H9 (cell line): ENCODE data around the gene PAQR7. TPM values are rescaled to one million over a fixed set of nuclear protein-coding genes. Genes with fewer than 3 reads are reported as not detected.

Source experiments
- DNase-seq: peaks from one replicate; pipeline ENCODE4 v3.0.0-alpha.2; 2017
- H2AFZ ChIP-seq: one replicate; pipeline ENCODE4 v1.6.1; 2013; ENCODE audit warnings: mild to moderate bottlenecking, low read length, control low read depth, moderate library complexity
- H2AK5ac ChIP-seq: 2 replicates; pipeline ENCODE4 v1.6.1; 2013; ENCODE audit warnings: low read length, control low read depth, mixed read lengths; ENCODE audit not compliant: insufficient read length
- H2BK120ac ChIP-seq: one replicate; pipeline ENCODE4 v1.6.1; 2013; ENCODE audit warnings: low read depth, mild to moderate bottlenecking, low read length, control low read depth, inconsistent platforms; ENCODE audit not compliant: poor library complexity, severe bottlenecking
- H2BK12ac ChIP-seq: 2 replicates; pipeline ENCODE4 v1.6.1; 2013; ENCODE audit warnings: low read length, control low read depth, mixed read lengths, low read depth; ENCODE audit not compliant: insufficient read length
- H2BK15ac ChIP-seq: 2 replicates; pipeline ENCODE4 v1.6.1; 2013; ENCODE audit warnings: low read depth, low read length, control low read depth
- H2BK20ac ChIP-seq: one replicate; pipeline ENCODE4 v1.6.1; 2013; ENCODE audit warnings: low read depth, mild to moderate bottlenecking, low read length, control low read depth, inconsistent platforms; ENCODE audit not compliant: poor library complexity, severe bottlenecking
- H2BK5ac ChIP-seq: 2 replicates; pipeline ENCODE4 v1.6.1; 2013; ENCODE audit warnings: low read length, control low read depth, mixed read lengths; ENCODE audit not compliant: insufficient read length
- H3K14ac ChIP-seq: 2 replicates; pipeline ENCODE4 v1.6.1; 2013; ENCODE audit warnings: low read length, control low read depth; ENCODE audit not compliant: insufficient read depth
- H3K18ac ChIP-seq: 2 replicates; pipeline ENCODE4 v1.6.1; 2013; ENCODE audit warnings: low read depth, mild to moderate bottlenecking, mixed read lengths, low read length, control low read depth; ENCODE audit not compliant: insufficient read length
- H3K23ac ChIP-seq: 2 replicates; pipeline ENCODE4 v1.6.1; 2013; ENCODE audit warnings: low read length, control low read depth, mixed read lengths, low read depth; ENCODE audit not compliant: insufficient read length
- H3K23me2 ChIP-seq: 2 replicates; pipeline ENCODE4 v1.6.1; 2013; ENCODE audit warnings: low read depth, mild to moderate bottlenecking, mixed read lengths, low read length, control low read depth; ENCODE audit not compliant: insufficient read length, poor library complexity, severe bottlenecking
- H3K27ac ChIP-seq: 2 replicates; pipeline ENCODE4 v1.5.1; 2013; ENCODE audit warnings: low read length, control low read depth, mixed read lengths, low read depth; ENCODE audit not compliant: insufficient read length
- H3K27me3 ChIP-seq: 2 replicates; pipeline ENCODE4 v1.6.1; 2013; ENCODE audit warnings: low read length, control low read depth, inconsistent platforms; ENCODE audit not compliant: insufficient read depth
- H3K4ac ChIP-seq: 2 replicates; pipeline ENCODE4 v1.6.1; 2013; ENCODE audit warnings: low read depth, mild to moderate bottlenecking, control low read depth, inconsistent platforms, low read length, moderate library complexity
- H3K4me1 ChIP-seq: 2 replicates; pipeline ENCODE4 v1.6.1; 2013; ENCODE audit warnings: low read length, control low read depth, inconsistent platforms; ENCODE audit not compliant: insufficient read depth
- H3K4me2 ChIP-seq: 2 replicates; pipeline ENCODE4 v1.6.1; 2013; ENCODE audit warnings: low read length, control low read depth, mixed read lengths; ENCODE audit not compliant: insufficient read length, insufficient read depth
- H3K56ac ChIP-seq: 2 replicates; pipeline ENCODE4 v1.6.1; 2013; ENCODE audit warnings: low read depth, mild to moderate bottlenecking, mixed read lengths, low read length, control low read depth; ENCODE audit not compliant: insufficient read length
- H3K79me1 ChIP-seq: 2 replicates; pipeline ENCODE4 v1.6.1; 2013; ENCODE audit warnings: low read depth, mild to moderate bottlenecking, moderate library complexity, low read length, control low read depth, inconsistent platforms; ENCODE audit not compliant: insufficient read depth, poor library complexity, severe bottlenecking
- H3K79me2 ChIP-seq: 2 replicates; pipeline ENCODE4 v1.6.1; 2013; ENCODE audit warnings: low read length, control low read depth, inconsistent platforms; ENCODE audit not compliant: insufficient read depth
- H3K9ac ChIP-seq: 2 replicates; pipeline ENCODE4 v1.6.1; 2013; ENCODE audit warnings: low read length, control low read depth, mixed read lengths; ENCODE audit not compliant: insufficient read length; ENCODE audit errors: extremely low read depth
- H3K9me3 ChIP-seq: one replicate; pipeline ENCODE4 v1.6.1; 2013; ENCODE audit warnings: low read depth, low read length, inconsistent platforms; ENCODE audit not compliant: control insufficient read depth
- H3T11ph ChIP-seq: one replicate; pipeline ENCODE4 v1.6.1; 2013; ENCODE audit warnings: mild to moderate bottlenecking, low read length, control low read depth, inconsistent platforms
- H4K20me1 ChIP-seq: one replicate; pipeline ENCODE4 v1.6.1; 2013; ENCODE audit not compliant: control insufficient read depth, insufficient read length, insufficient read depth
- H4K5ac ChIP-seq: 2 replicates; pipeline ENCODE4 v1.6.1; 2013; ENCODE audit warnings: low read depth, mild to moderate bottlenecking, mixed read lengths, low read length, control low read depth; ENCODE audit not compliant: insufficient read length
- H4K8ac ChIP-seq: replicated peaks from 2 replicates; pipeline ENCODE4 v1.6.1; 2013; ENCODE audit warnings: low read length, control low read depth, mixed read lengths, low read depth; ENCODE audit not compliant: insufficient read length
- H4K91ac ChIP-seq: 2 replicates; pipeline ENCODE4 v1.6.1; 2013; ENCODE audit warnings: low read depth, mild to moderate bottlenecking, moderate library complexity, mixed read lengths, low read length, control low read depth; ENCODE audit not compliant: insufficient read length
- H3K27ac Mint-ChIP-seq, 3 experiments: 2 replicates in 2 of 3; 3 replicates in 1 of 3; pipeline ENCODE4 v1.8.0; 2020 to 2021; ENCODE audit warnings: mixed read lengths in 3 of 3, mild to moderate bottlenecking in 1 of 3, moderate library complexity in 1 of 3
- H3K27me3 Mint-ChIP-seq: 2 replicates; pipeline ENCODE4 v1.8.0; 2021; ENCODE audit warnings: low read depth, mild to moderate bottlenecking, moderate library complexity, mixed read lengths
- H3K36me3 Mint-ChIP-seq, 3 experiments: 2 replicates in 2 of 3; 3 replicates in 1 of 3; pipeline ENCODE4 v1.8.0; 2020 to 2021; ENCODE audit warnings: low read depth in 3 of 3, mixed read lengths in 3 of 3; ENCODE audit not compliant: insufficient read depth in 1 of 3
- H3K4me1 Mint-ChIP-seq, 2 experiments: 2 replicates each; pipeline ENCODE4 v1.8.0; 2020; ENCODE audit warnings: mixed read lengths in 2 of 2
- H3K4me3 Mint-ChIP-seq, 2 experiments: 2 replicates in 1 of 2; 3 replicates in 1 of 2; pipeline ENCODE4 v1.8.0; 2020 to 2021; ENCODE audit warnings: mild to moderate bottlenecking in 2 of 2, mixed read lengths in 2 of 2, moderate library complexity in 1 of 2
- H3K9me3 Mint-ChIP-seq, 2 experiments: 2 replicates in 1 of 2; 3 replicates in 1 of 2; pipeline ENCODE4 v1.8.0; 2020; ENCODE audit warnings: mild to moderate bottlenecking in 2 of 2, mixed read lengths in 2 of 2, moderate library complexity in 1 of 2
- CTCF ChIP-seq: fragments of 200-600 bp; sonication (generic); conservative IDR thresholded peaks from 3 replicates; pipeline ENCODE4 v1.8.0; 2021; ENCODE audit warnings: antibody characterized with exemption, mild to moderate bottlenecking
- WGBS: extraction: QIAGEN DNeasy Blood & Tissue Kit; methylation state at CpG from one replicate; pipeline ENCODE4 v1.1.7; 2013; ENCODE audit warnings: missing lambda C conversion rate, low lambda C conversion rate, mixed read lengths; ENCODE audit not compliant: insufficient read length; ENCODE audit errors: extremely low coverage; 5-methylcytosine and 5-hydroxymethylcytosine counted together
- total RNA-seq: library from RNA; stranded (reverse); gene quantifications from 2 replicates; pipeline ENCODE4 v1.2.1, GENCODE V29; 2021

PAQR7 gene
- total RNA-seq, 1 experiment from 2014 or later = 6.3 TPM

- no peak overlapping the region for H4K5ac ChIP-seq
- no peaks in the 10 kb centered on the region for H3K79me1 ChIP-seq
- no peaks in the 10 kb centered on the region for H3K9me3 Mint-ChIP-seq
- no peaks in the 10 kb centered on the region; the same call in 1 of the 2 replicates for H3K79me2 ChIP-seq
- peak overlapping the region; percentile 69 for H3K4me2 ChIP-seq
- H3K4me1 Mint-ChIP-seq = peaks cover 32% of the 10 kb centered on the region in 2 experiments
- H2BK12ac ChIP-seq = no peak overlapping the region
- no peak for TF ChIP-seq CTCF
- no peak overlapping the region for H3K56ac ChIP-seq
- no peak for DNase-seq
- H2BK120ac ChIP-seq = no peak overlapping the region
- H3K4me1 ChIP-seq = peaks cover 4% of the 10 kb centered on the region; the same call in 1 of the 2 replicates
- H3K4me3 Mint-ChIP-seq = peak overlapping the region; percentile 90 to 95
- H3K18ac ChIP-seq = no peak overlapping the region
- peak overlapping the region; percentile 52 for H3K9ac ChIP-seq
- H4K20me1 ChIP-seq = peaks cover 3% of the 10 kb centered on the region
- H2AK5ac ChIP-seq = no peak overlapping the region
- H3K23me2 ChIP-seq = peaks cover 11% of the 10 kb centered on the region
- no peaks in the 10 kb centered on the region for H3K27me3 ChIP-seq
- no peak overlapping the region for H2BK20ac ChIP-seq
- no peak overlapping the region for H3T11ph ChIP-seq
- peak overlapping the region in 1 of 3 experiments; percentile 74; a peak in 2 of 7 replicates for H3K27ac Mint-ChIP-seq
- peaks cover 13% of the 10 kb centered on the region for H3K27me3 Mint-ChIP-seq
- no peak overlapping the region for H4K8ac ChIP-seq
- no peak overlapping the region for H3K23ac ChIP-seq
- peaks cover 0 to 5% (median 0%) of the 10 kb centered on the region in 3 experiments; a peak in 4 of 7 replicates for H3K36me3 Mint-ChIP-seq
- no peak overlapping the region for H3K14ac ChIP-seq
- H2AFZ ChIP-seq = no peak overlapping the region
- H4K91ac ChIP-seq = no peak overlapping the region
- H2BK15ac ChIP-seq = no peak overlapping the region
- no peak overlapping the region for H2BK5ac ChIP-seq
- WGBS = no CpG with 5 or more reads among the region's 10 CpGs
- H3K4ac ChIP-seq = no peak overlapping the region
- H3K27ac ChIP-seq = no peak overlapping the region
- H3K9me3 ChIP-seq = no peaks in the 10 kb centered on the region
Measured at GRCh38 chr1:25821112-25821476, 54.4 kb downstream of the PAQR7 start.
